ENCODE results near the gene UBC. TPM values are rescaled to one million over a fixed set of nuclear protein-coding genes. Genes with fewer than 3 reads are reported as not detected.
"Not testable (repeated sequence)": the region's sequence is repeated elsewhere in the genome, so short reads cannot be mapped to it uniquely, and the experiment has no call there.

UBC gene
- total and polyA plus RNA-seq, 2 of the 4 experiments (the other 2 are of a cell fraction) = 2,042 to 4,320 TPM

DNA sequence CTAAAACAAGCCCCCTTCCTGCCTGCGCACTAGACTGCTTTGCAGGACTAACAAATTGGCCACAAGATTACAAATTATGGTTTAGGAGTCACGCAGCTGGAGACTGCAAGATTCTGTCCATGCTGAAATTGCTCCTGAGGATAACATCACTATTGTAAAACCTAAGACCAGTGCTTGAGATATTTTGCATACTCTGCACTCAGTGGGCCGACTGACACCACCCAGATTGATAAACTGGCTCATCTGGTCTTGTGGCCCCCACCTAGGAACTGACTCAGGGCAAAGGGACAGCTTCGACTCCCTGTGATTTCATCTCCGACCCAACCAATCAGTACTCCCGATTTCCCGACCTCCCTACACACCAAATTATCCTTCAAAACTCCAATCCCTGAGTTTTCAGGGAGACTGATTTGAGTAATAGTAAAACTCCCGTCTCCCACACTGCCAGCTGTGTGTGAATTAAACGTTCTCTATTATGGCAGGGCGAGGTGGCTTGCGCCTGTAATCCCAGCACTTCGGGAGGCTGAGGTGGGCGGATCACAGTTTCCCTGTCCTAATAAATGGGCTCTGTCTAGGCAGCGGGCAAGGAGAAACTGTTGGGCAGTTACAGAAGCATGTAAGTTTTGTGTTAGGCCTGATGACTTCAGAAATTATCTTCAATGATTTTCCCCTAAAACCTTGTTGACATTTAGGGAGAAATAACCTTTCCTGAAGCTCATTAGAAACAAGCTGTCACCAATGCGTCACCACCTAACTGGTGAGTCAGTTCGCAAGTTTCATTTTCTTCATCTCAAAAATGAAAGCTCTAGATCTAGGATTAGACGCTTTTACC lies 5.3 kb upstream of the UBC start:
- Histone ChIP-seq H2AK5ac (ENCODE audit: low read depth, low read length) (no peak overlapping the region; the same call in 1 of the 2 replicates), H3K4me3 (ENCODE audit: insufficient read depth, low read depth, low read length) (no peak overlapping the region), H2AFZ (replicated peaks; ENCODE audit: low read length, poor library complexity) (peak overlapping the region; percentile 69), H3K27ac (ENCODE audit: insufficient read depth, low read length) (peak overlapping the region; percentile 5; the same call in 1 of the 2 replicates), H3K9ac (ENCODE audit: low read depth, low read length) (no peak overlapping the region), H2BK120ac (ENCODE audit: low read depth, low read length) (peak overlapping the region; percentile 30; the same call in 1 of the 2 replicates), H3K36me3 (ENCODE audit: control insufficient read depth, insufficient read depth, low read length) (no peaks in the 10 kb centered on the region), H3K9me1 (ENCODE audit: insufficient read depth, low read length) (peaks cover 14% of the 10 kb centered on the region), H3K4me2 (ENCODE audit: low read depth, low read length) (peak overlapping the region; percentile 5; the same call in 1 of the 2 replicates), H3K18ac (ENCODE audit: low read depth, low read length) (no peak overlapping the region), H3K27me3 (ENCODE audit: control insufficient read depth, insufficient read depth, low read length) (no peaks in the 10 kb centered on the region), H2BK20ac (ENCODE audit: low read depth, low read length) (no peak overlapping the region), H4K20me1 (ENCODE audit: insufficient read depth, low read length) (no peaks in the 10 kb centered on the region; the same call in 1 of the 2 replicates), H3K14ac (replicated peaks; ENCODE audit: low read depth, low read length) (peak overlapping the region; percentile 7; the same call in 1 of the 2 replicates), H2BK5ac (ENCODE audit: low read depth, low read length, poor library complexity, severe bottlenecking) (peak overlapping the region; percentile 99), H4K8ac (ENCODE audit: low read depth in 2 of 2, low read length in 2 of 2) (peak overlapping the region in 1 of 2 experiments; percentile 32; a peak in 2 of 4 replicates), H3K9me3 (ENCODE audit: control insufficient read depth, insufficient read depth, low read length) (no peaks in the 10 kb centered on the region), H3K4me1 (ENCODE audit: control insufficient read depth, insufficient read depth, low read length) (peaks cover 16% of the 10 kb centered on the region), H3K56ac (ENCODE audit: extremely low read depth, insufficient read depth, low read length) (no peak overlapping the region), H4K91ac (ENCODE audit: insufficient read depth, low read depth, low read length) (no peak overlapping the region; the same call in 1 of the 2 replicates), H3K79me1 (ENCODE audit: low read depth in 1 of 2, low read length in 2 of 2) (peaks cover 0 to 28% of the 10 kb centered on the region in 2 experiments; a peak in 2 of 4 replicates), H2BK15ac (ENCODE audit: low read depth, low read length) (peak overlapping the region; percentile 25; the same call in 1 of the 3 replicates), H2AK9ac (replicated peaks; ENCODE audit: low read depth, low read length, poor library complexity) (no peak overlapping the region), H3K23ac (ENCODE audit: low read depth, low read length) (peak overlapping the region; percentile 18; the same call in 1 of the 2 replicates), H3K4ac (ENCODE audit: low read depth, low read length) (peak overlapping the region; percentile 67), H4K5ac (ENCODE audit: low read depth, low read length) (peak overlapping the region; percentile 25; the same call in 1 of the 2 replicates)
- CTCF ChIA-PET = no interaction called here
- intact Hi-C loops (cut with micrococcal nuclease) = no loop called here
- no TSS peak for BruUV-seq (replicated peaks)
- POLR2A ChIA-PET (ENCODE audit: unreplicated experiment) = interaction anchor here (0.9 kb wide), 1 partner anchor 10 kb away, joined by 10 read pairs; no protein-coding TSS in a partner anchor
- 100% methylated on average over 1 of the region's 17 CpGs; no CpG with 5 or more reads in 1 of the 2 experiments for WGBS, 2 experiments (ENCODE audit: extremely low coverage in 2 of 2, insufficient read length in 1 of 2)
- TF ChIP-seq FOS (IDR thresholded peaks at IDR 0.05; ENCODE audit: low read depth, low read length) (peak; percentile 51; the same call in 1 of the 2 replicates), NFE2L2 (IDR thresholded peaks at IDR 0.05; ENCODE audit: low read depth, low read length) (no peak)
- in situ Hi-C loops (cut with MboI; ENCODE audit: low sequenced_read_pairs) = no loop called here
- no peak for ATAC-seq (ENCODE audit: low read depth)
- dilution Hi-C loops (cut with HindIII; ENCODE audit: low sequenced_read_pairs, unreplicated experiment) = no loop called here
- peak; percentile 38 for DNase-seq

DNA sequence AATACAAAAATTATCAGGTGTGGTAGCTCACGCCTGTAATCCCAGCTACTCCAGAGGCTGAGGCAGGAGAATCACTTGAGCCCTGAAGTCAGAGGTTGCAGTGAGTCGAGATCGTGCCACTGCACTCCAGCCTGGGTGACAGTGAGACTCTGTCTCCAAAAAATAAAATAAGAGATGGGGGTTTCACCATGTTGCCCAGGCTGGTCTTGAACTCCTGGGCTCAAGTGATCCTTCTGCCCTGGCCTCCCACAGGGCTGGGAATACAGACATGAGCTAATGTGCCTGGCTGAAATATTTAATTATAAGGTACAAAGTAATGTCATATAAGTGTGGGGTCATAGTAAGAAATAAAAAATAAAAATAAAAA lies 4.2 kb upstream of the UBC start:
- H3K4me2 ChIP-seq (ENCODE audit: low read depth, low read length); DNase-seq; H2AK9ac ChIP-seq (replicated peaks; ENCODE audit: low read depth, low read length, poor library complexity); dilution Hi-C loops (cut with HindIII; ENCODE audit: low sequenced_read_pairs, unreplicated experiment); H3K18ac ChIP-seq (ENCODE audit: low read depth, low read length); in situ Hi-C loops (cut with MboI; ENCODE audit: low sequenced_read_pairs); H3K23ac ChIP-seq (ENCODE audit: low read depth, low read length); H3K9ac ChIP-seq (ENCODE audit: low read depth, low read length); H3K36me3 ChIP-seq (ENCODE audit: control insufficient read depth, insufficient read depth, low read length); H2AFZ ChIP-seq (replicated peaks; ENCODE audit: low read length, poor library complexity); intact Hi-C loops (cut with micrococcal nuclease); H3K9me3 ChIP-seq (ENCODE audit: control insufficient read depth, insufficient read depth, low read length); ATAC-seq (ENCODE audit: low read depth); BruUV-seq (replicated peaks); H4K91ac ChIP-seq (ENCODE audit: insufficient read depth, low read depth, low read length); H3K56ac ChIP-seq (ENCODE audit: extremely low read depth, insufficient read depth, low read length); H3K27me3 ChIP-seq (ENCODE audit: control insufficient read depth, insufficient read depth, low read length); H3K4me3 ChIP-seq (ENCODE audit: insufficient read depth, low read depth, low read length): not testable (repeated sequence)
- peak overlapping the region; percentile 72; the same call in 1 of the 2 replicates for H4K5ac ChIP-seq (ENCODE audit: low read depth, low read length)
- CTCF ChIA-PET = interaction anchor here (3.9 kb wide), 1 partner anchor 21 kb away, joined by 25 read pairs; no protein-coding TSS in a partner anchor
- WGBS, 2 experiments (ENCODE audit: extremely low coverage in 2 of 2, insufficient read length in 1 of 2) = no CpG with 5 or more reads among the region's 3 CpGs
- H4K8ac ChIP-seq (ENCODE audit: low read depth in 2 of 2, low read length in 2 of 2) = peak overlapping the region; percentile 55 to 72; a peak in 1 of 4 replicates
- H4K20me1 ChIP-seq (ENCODE audit: insufficient read depth, low read length) = peaks cover 11% of the 10 kb centered on the region
- H2AK5ac ChIP-seq (ENCODE audit: low read depth, low read length) = peak overlapping the region; percentile 91
- peaks cover 14% of the 10 kb centered on the region for H3K9me1 ChIP-seq (ENCODE audit: insufficient read depth, low read length)
- peak overlapping the region; percentile 92 for H3K4ac ChIP-seq (ENCODE audit: low read depth, low read length)
- H2BK20ac ChIP-seq (ENCODE audit: low read depth, low read length) = peak overlapping the region; percentile 70; the same call in 1 of the 2 replicates
- POLR2A ChIA-PET (ENCODE audit: unreplicated experiment) = interaction anchor here (0.6 kb wide), 1 partner anchor 264 kb away, joined by 4 read pairs; no protein-coding TSS in a partner anchor
- peaks cover 0 to 28% of the 10 kb centered on the region in 2 experiments; a peak in 2 of 4 replicates for H3K79me1 ChIP-seq (ENCODE audit: low read depth in 1 of 2, low read length in 2 of 2)
- peak overlapping the region; percentile 76; the same call in 2 of the 3 replicates for H2BK15ac ChIP-seq (ENCODE audit: low read depth, low read length)
- H2BK120ac ChIP-seq (ENCODE audit: low read depth, low read length) = peak overlapping the region; percentile 70; the same call in 1 of the 2 replicates
- peak overlapping the region; percentile 86; the same call in 1 of the 2 replicates for H3K14ac ChIP-seq (replicated peaks; ENCODE audit: low read depth, low read length)
- peak overlapping the region; percentile 87; the same call in 1 of the 2 replicates for H3K27ac ChIP-seq (ENCODE audit: insufficient read depth, low read length)
- peak overlapping the region; percentile 99 for H2BK5ac ChIP-seq (ENCODE audit: low read depth, low read length, poor library complexity, severe bottlenecking)
- peaks cover 11% of the 10 kb centered on the region for H3K4me1 ChIP-seq (ENCODE audit: control insufficient read depth, insufficient read depth, low read length)
